Ramos (cell line): ENCODE measurements around the gene CAMTA1.

ENCODE experiments used
- in situ Hi-C: fragments of 300-500 bp; cut with MboI; formaldehyde crosslinking; loops from one replicate; pipeline ENCODE4 v1.14.3; 2022; ENCODE audit warnings: low sequenced_read_pairs; ENCODE audit not compliant: unreplicated experiment

Gene CAMTA1

DNA sequence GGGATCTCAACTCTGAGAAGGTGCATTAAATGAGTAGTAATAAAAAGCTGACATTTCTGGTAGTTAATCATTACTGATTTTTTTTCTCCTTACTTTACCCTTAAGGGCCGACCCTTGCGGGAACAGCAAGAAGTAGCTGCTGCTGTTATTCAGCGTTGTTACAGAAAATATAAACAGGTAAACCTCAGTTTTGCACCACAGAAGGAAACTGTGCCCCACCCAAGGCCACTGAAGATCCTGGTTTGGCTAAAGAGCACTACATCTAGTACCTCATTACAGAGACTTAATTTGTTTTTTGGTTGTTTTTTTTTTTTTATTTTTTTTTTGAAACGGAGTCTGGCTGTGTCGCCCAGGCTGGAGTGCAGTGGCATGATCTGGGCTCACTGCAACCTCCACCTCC is 962.4 kb downstream of the CAMTA1 start:
- in situ Hi-C loops: no loop called here

DNA sequence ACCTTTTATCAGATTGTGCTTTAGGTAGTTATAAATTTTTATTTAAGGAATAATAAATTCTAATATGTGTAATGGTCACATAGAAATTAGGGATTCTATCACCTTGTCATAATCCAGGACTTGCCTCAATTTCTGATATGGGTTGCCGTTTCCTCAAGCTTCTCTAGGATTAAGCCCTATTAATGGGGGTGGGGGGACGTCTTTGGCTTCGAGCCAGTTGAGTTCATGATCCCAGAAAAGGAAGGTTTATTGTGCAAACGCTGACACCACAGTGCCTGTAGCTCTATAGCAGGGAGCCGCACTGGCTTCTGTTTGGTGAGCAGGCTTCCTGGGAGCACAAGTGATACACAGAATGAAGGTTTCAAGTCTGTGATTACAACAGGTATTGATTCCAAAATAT is 963.9 kb downstream of the CAMTA1 start:
- in situ Hi-C loops: no loop called here

DNA sequence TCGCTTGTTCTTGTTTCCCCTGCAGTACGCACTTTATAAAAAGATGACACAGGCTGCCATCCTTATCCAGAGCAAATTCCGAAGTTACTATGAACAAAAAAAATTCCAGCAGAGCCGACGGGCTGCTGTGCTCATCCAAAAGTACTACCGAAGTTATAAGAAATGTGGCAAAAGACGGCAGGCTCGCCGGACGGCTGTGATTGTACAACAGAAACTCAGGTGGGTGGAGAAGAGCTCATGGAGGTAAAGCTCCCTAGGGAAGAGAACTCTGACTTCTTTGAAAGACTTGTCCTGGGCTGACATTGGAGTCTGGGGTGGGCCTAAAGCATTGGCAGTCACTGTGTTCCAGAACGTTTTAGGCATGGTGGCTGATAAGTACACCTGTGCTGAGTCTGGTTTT is 965.9 kb downstream of the CAMTA1 start:
- in situ Hi-C loops: loop anchor here (5.0 kb wide), 1 partner anchor 89 kb away; no protein-coding TSS in a partner anchor

DNA sequence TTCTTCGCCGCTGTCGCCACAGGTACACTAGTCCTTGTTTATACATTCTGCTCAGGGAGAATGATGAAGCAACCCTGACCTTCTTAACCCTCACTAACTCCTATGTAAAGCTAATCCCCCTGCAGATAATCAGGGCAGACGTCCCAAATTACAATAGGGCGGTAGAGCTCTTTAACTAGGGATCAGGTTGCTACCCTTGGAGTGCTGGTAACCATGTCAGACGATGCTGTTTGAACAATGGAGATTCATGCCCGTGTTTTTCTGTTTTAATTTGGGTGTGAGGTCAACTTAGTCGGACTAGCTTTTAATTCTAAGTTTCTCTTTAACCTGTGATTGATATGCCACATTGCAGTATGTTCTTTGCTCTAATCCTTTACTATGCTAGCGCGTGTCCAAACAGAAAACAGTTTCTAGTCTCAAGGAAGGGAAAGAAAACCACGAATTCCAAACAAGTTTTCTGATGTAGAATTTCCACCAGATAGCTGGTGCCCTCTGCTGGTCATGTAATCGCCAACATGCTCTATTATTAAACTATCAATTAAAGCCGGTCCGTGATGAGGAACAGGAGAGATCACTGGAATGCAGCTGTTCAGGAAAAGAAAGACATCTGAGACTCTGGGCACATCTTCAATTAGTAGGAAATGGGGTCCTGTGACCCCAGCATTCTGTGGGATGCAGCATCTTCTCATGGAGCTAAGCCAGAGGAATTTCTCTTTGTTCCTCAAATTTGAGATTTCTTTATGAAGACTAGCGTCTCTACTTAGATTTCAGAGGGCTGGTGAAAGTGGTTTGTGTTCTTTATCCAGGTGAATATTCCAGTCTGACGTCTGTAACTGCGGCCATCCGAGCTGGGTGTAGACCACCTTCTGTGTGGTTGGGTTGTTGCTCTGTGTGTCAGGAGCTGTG is 967.5 kb downstream of the CAMTA1 start:
- in situ Hi-C loops: loop anchor here (5.0 kb wide), 1 partner anchor 90 kb away; no protein-coding TSS in a partner anchor

DNA sequence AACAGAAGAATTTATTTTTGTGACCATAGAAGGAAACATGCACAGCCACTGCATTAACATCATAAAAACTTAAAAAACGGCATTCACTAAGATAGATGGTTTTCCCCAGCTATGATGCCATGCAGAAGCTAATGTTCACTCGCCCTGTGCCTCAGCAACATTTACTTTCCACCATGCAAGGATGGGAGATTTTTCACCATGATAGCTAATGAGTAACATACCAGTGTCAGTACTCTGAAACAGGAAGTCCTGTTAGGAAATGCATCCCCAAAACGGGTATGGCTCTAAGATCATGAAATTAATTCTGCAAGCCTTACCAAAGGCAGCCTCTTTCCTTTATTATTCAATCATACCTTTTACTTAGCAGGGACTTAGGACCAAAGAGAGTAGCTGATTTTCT is 968.4 kb downstream of the CAMTA1 start:
- in situ Hi-C loops: loop anchor here (5.0 kb wide), 1 partner anchor 91 kb away; no protein-coding TSS in a partner anchor

DNA sequence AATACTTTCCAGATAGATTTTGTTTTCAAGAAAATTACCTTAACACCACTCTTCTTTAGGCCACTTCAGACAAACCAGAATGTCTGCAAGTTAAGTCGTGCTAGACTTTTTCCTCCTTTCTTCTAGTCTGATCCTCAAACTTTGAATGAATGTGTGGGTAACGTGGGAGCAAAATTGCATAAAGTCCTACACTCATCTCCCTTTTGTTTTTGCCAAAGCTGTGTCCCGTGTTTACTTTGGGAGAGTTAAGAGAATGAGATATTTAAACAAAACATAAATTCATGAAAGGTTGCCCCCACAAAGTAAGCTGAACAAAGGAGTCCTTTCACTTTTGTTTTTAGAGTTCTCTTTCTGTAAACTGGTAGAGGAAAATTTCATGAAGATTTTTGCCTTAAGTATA is 969.0 kb downstream of the CAMTA1 start:
- in situ Hi-C loops: loop anchor here (5.0 kb wide), 1 partner anchor 92 kb away; no protein-coding TSS in a partner anchor

DNA sequence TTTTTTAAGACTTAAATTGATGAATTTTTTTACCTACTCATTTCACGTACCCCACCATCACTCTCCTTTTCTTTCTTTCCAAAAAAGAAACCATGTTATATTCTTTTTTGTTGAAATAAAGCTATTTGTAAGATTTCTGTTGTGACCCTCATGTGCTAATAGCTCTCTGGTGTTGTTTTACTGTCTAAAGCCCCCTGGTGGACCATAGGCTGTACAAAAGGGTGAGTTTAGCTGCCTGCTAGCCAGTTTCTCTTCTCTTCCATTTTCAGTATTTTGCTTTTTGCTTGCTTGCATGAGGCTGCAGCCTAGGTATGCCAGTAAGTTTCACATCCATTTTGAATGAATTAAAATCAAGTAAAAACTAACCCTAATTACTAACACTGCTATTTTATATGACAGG is 970.2 kb downstream of the CAMTA1 start:
- in situ Hi-C loops: no loop called here

DNA sequence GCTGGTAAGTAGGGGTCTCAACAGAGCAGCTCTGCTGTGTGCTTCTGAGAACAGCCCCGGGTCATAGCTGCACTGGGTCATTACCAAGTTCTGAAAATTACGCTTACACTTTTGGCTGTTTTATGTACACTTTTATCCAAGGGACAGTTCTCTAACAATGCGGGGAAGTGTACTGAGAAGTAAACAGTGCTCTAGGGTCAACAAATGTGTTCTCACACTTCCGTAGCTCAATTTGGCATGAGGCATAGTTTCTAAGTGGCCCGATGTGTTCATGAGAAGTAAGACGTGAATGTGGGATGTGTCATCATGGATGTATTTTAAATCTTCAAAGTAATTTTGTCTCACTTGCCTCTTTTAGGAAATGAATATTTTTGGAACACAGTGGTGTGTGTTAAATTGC is 975.0 kb downstream of the CAMTA1 start:
- in situ Hi-C loops: no loop called here

DNA sequence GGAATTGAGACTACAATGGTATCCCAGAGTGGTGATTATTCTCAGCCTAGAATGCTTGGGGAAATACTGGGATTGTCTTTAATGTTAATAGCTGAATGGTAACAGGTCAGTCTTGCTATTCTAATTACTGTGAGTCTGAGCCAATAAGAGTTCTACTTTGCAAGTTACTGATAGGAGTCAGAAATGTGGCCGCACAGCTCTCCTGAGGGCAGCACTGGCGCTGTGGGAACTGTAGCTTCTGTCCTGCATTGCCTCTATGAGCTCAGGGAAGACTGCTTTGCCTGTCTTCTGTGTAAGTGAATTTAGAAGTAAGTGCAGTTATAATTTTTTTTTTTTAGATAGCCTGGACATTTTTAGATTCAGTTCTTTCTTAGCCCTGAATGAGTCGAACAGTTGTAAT is 975.8 kb downstream of the CAMTA1 start:
- in situ Hi-C loops: no loop called here

DNA sequence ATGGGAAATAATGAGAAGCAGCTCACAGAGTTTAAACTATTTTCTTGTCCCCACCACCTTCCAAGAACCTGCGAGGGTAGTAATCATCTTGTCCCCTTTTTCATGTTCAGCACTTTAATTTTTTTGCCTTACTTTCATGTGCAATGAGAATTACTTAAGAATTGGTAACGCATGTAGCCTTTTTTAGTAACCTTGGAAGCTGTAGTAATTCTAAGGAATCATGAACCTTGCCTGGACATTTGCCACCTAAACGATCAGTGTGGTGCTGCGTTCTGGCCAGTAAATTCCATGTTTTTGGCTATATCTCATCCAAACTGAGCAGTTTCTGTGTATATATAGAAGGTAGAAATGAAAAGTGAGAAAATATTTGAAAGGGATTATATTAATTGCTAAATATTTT is 981.9 kb downstream of the CAMTA1 start:
- in situ Hi-C loops: no loop called here

DNA sequence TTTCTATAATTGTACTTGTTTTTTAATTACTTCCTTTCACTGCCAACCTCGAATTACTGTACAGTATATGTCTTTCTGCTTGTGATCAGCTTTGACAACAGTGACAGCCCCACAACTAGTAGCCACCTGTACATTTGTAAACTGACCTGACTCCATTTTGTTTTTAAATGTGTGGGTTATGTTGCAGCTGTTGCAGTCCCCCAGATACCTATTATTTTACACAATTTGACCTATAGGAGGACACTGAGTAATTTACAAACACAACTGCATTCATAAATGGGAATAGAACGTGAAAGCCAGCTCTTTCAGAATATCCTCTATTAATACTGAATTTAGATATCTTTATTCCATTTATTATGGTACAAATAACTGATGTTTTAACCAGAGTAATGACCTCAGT is 983.3 kb downstream of the CAMTA1 start:
- in situ Hi-C loops: no loop called here

DNA sequence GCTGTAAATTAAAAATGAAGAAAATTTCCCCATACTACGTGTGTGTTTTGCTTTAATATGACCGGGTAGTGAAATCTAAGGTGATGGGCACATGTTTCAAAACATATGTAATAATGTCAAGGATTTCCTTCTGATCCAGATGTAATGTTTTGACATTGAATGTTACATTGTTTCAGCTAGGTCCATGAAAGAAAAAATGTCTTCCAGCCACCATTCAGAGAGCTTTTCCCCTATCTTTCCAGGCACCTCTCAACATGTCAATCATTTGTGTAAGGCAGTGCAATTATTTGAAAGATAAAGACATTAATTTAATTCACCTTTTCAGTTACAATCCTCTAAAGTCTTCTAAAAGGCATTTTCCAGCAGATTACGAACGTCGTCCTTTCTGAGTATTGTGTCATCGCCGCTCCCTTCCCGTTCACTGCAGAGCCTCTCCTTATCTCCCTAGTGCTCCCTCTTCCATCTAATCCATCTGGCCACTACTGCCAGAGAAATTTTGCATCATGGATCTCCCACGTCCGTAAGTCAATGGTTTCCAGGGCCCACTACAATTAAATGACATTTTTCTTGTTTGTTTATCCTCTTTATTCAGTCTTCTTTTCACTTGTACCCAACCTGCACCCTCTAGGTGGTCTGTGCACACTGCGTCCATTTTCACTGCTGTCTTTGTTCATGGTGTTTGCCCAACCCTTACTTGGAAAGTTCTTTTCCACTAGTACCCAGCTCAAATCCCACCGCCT is 984.6 kb downstream of the CAMTA1 start:
- in situ Hi-C loops: no loop called here

DNA sequence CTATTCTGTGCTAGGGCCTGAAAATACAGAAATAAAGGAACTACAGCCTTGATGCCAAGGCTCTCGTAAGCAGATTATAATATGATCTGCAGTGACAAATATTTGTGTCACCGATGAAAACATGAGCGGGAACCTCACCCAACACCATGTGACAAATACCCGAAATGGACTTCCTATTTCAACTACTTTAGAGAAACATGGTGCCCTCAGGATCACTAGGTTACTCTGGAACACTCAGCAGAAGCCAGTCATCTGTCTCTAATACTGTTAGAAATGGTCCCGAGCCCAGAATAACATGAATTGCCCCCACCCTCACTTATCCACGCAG is 985.4 kb downstream of the CAMTA1 start:
- in situ Hi-C loops: no loop called here

DNA sequence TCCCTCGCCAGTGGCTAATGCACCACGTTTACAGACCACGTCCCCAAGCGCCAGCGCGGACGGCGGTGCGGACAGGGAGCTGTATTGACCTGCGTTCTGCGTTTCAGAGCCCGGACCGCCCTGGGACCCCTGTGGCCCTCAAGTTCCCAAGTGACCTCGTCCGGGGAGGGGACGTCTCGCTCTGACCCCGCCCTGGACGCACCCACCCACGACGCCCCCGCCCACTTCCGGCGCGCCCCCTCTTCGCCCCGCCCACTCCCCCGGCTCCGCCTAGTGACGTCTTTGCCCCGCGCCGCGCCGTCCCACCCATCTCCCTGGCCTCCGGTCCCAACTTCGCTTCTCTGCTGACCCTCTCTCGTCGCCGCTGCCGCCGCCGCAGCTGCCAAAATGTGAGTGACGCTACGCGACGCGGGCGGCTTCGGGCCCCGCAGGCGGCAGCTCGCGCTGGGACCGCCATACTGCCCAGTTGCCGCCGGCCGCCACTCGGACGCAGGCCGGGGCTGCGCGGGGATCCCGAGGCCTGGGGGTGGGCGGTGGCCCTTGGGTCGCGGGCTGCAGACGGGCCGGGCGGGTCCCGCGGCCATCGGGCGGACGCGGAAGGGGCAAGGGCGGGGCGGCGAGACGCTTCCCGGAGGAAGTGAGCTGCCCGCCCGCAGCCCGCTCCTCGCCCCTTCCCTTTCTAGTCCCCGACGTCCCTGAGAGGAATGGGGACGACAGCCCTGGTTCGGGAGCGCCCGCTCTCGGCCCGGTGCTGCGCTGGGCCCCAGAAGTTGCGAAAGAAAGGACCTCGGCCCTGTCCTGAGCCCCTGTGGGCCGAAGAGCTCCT is 986.0 kb downstream of the CAMTA1 start, which contains the start of gene VAMP3:
VAMP3 (plus strand) TSS at position 300 of the 826 bp plus-strand sequence; CDS start at position 388, 88 bp downstream.
- in situ Hi-C loops: no loop called here

DNA sequence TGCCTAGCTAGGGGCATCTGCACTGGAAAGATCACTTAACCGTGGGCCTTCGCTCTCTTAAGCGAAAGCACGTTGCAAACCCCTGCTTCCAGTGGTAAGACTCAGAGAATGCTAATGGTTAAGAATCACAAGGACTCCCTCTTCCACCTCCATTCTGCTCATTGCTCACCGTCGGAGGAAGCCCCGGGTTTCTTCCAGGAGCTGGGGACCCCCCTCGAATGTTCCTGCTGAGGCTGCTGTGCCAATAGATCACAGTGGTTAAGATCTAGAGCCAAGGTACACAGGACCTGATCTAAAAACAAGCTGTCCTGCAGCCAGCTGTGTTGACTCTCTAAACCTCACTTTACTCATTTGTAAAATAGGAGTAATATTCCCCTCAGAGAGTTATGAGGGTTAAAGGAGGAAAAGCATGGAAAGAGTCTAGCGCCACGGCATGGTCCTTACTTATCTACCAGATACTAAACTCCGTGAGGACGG is 986.6 kb downstream of the CAMTA1 start:
- in situ Hi-C loops: no loop called here

DNA sequence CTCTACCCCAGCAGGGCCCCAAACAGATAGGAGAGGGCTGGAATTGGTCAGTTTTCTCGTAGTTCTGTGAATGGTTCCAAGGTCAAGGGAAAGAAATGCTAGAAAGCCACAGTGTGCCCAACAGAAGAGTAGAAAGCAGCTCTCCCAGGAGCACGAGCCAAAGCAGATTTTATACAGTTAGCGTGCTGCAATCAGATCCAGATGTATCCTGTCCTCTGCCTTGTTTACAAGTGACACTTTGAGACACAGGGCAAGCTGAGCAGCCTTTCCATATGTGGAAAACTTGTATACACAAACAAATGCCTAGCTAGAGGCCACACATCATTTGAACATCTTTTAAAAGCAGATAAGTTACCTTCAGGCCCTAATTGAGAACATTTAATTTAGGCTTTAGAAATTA is 992.3 kb downstream of the CAMTA1 start:
- in situ Hi-C loops: no loop called here

DNA sequence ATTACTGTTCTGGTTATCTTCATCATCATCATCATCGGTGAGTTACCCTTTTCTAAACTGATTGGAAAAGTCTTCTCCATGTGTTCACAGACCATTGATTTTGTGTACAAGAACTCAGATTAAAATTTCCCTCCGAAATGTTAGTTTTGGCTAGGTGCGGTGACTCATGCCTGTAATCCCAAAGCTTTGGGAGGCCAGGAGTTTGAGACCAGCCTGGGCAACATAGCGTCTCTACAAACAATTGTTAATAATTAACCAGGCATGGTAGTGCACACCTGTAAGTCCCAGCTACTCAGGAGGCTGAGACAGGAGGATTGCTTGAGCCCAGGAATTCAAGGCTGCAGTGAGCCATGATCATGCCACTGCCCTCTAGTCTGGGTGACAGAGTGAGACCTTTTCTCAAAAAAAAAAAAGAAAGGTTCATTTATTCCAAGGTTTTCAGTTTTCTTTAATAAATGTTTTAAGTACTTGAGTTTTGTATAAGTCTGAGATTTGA is 992.9 kb downstream of the CAMTA1 start:
- in situ Hi-C loops: no loop called here

DNA sequence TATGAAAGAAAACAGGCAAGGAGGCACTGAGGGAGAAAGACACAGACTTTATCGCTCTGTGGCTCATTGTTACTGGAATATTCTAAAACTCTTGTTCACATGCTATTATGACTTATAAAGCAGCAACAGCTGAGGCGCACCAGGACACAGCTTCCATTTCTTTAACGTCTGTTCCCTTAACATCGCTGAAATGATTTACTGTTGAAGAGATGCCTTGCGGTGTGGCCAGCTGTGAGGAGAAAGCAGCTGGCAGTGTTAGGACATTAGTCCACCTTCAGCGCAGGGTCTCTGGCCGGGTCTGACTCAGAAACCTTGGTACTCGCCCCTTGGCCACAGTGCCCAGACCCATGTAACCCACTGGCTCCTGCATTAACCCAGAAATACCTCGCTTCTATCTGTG is 995.7 kb downstream of the CAMTA1 start:
- in situ Hi-C loops: no loop called here

DNA sequence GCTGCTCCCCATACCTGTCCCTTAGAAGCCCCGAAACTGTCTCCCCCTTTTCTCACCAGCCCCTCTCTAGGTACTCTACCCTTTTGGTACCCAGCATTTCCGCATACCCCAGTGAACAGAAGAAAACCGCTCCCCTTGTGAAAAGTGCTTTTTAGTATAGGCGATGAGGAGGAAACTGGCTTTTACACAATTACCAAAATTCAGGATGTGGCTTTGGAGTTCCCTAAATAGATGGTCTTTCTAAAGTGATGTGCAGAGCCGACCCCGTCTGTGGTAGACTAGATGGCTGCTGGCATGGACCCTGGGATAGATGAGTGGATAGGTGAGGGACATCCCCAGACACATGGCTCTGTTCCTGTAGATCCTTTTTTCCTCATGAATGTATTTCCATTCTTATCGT is 996.2 kb downstream of the CAMTA1 start:
- in situ Hi-C loops: no loop called here

DNA sequence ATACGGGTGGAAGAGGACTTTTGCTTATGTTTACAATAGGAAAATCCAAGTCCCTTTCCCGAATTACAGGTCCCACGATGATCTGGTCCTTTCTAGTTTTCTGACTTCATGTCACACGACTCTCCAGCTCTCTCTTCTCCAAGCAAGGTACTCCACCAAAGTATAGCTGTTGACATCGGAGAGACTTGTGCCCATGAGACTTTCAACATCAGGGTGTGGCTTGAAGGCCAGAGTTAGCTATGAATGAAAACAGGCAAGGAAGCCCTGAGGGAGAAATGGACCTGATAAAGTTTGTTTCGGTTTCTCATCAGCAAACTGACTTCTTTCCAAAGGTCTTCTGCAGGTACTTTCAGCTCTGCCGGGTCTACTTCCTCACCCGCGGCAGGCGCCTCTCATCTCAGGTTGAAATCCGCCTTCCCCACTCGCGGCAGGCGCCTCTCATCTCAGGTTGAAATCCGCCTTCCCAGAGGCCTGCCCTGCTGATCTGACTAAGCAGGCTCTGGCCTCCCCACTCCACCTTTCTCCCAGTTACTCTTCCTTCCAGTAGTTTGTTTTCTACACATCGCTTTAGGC is 996.8 kb downstream of the CAMTA1 start:
- in situ Hi-C loops: no loop called here
